ENCODE results near the gene TNFRSF11A. TPM values are rescaled to one million over a fixed set of nuclear protein-coding genes. Genes with fewer than 3 reads are reported as not detected.

TNFRSF11A gene
- total RNA-seq, 1 donor, result under 0.01 TPM

GRCh38 chr18:62285281-62285680, 39.8 kb upstream of the TNFRSF11A start:
- Histone ChIP-seq H4K20me1 (ENCODE audit: insufficient read depth, low read length) (no peaks in the 10 kb centered on the region), H3K27ac (ENCODE audit: low read depth, low read length) (no peak overlapping the region), H3K79me2 (ENCODE audit: insufficient read depth, low read length) (no peaks in the 10 kb centered on the region), H3K4me3 (ENCODE audit: insufficient read depth, low read length) (no peak overlapping the region), H3K36me3 (ENCODE audit: insufficient read depth, low read length) (peaks cover 12% of the 10 kb centered on the region), H3K9me3 (ENCODE audit: low read depth, low read length) (no peaks in the 10 kb centered on the region), H3K27me3 (ENCODE audit: insufficient read depth, low read length) (no peaks in the 10 kb centered on the region), H3K4me2 (ENCODE audit: insufficient read depth, low read length) (no peak overlapping the region), H2AFZ (ENCODE audit: low read length) (no peak overlapping the region), H3K4me1 (ENCODE audit: insufficient read depth, low read length) (peaks cover 25% of the 10 kb centered on the region)
- TF ChIP-seq CTCF (IDR thresholded peaks at IDR 0.05; ENCODE audit: extremely low read depth, low read depth, low read length), result no peak
- DNase-seq (ENCODE audit: insufficient read length, low spot score, missing footprints), result no peak

GRCh38 chr18:62287781-62288664, 37.1 kb upstream of the TNFRSF11A start:
- no peaks in the 10 kb centered on the region for H3K79me2 ChIP-seq (ENCODE audit: insufficient read depth, low read length)
- no peak overlapping the region for H3K4me3 ChIP-seq (ENCODE audit: insufficient read depth, low read length)
- no peak for DNase-seq (ENCODE audit: insufficient read length, low spot score, missing footprints)
- no peak overlapping the region for H2AFZ ChIP-seq (ENCODE audit: low read length)
- TF ChIP-seq CTCF (IDR thresholded peaks at IDR 0.05; ENCODE audit: extremely low read depth, low read depth, low read length), result no peak
- no peaks in the 10 kb centered on the region for H4K20me1 ChIP-seq (ENCODE audit: insufficient read depth, low read length)
- H3K9me3 ChIP-seq (ENCODE audit: low read depth, low read length), result no peaks in the 10 kb centered on the region
- H3K27me3 ChIP-seq (ENCODE audit: insufficient read depth, low read length), result no peaks in the 10 kb centered on the region
- H3K4me2 ChIP-seq (ENCODE audit: insufficient read depth, low read length), result no peak overlapping the region
- H3K4me1 ChIP-seq (ENCODE audit: insufficient read depth, low read length), result peaks cover 2% of the 10 kb centered on the region
- H3K27ac ChIP-seq (ENCODE audit: low read depth, low read length), result no peak overlapping the region
- peaks cover 12% of the 10 kb centered on the region for H3K36me3 ChIP-seq (ENCODE audit: insufficient read depth, low read length)

GRCh38 chr18:62288665-62289008, 36.5 kb upstream of the TNFRSF11A start:
- TF ChIP-seq CTCF (IDR thresholded peaks at IDR 0.05; ENCODE audit: extremely low read depth, low read depth, low read length), result no peak
- Histone ChIP-seq H4K20me1 (ENCODE audit: insufficient read depth, low read length) (no peaks in the 10 kb centered on the region), H3K27ac (ENCODE audit: low read depth, low read length) (no peak overlapping the region), H2AFZ (ENCODE audit: low read length) (no peak overlapping the region), H3K36me3 (ENCODE audit: insufficient read depth, low read length) (peaks cover 12% of the 10 kb centered on the region), H3K27me3 (ENCODE audit: insufficient read depth, low read length) (no peaks in the 10 kb centered on the region), H3K4me2 (ENCODE audit: insufficient read depth, low read length) (no peak overlapping the region), H3K4me1 (ENCODE audit: insufficient read depth, low read length) (no peaks in the 10 kb centered on the region), H3K4me3 (ENCODE audit: insufficient read depth, low read length) (no peak overlapping the region), H3K79me2 (ENCODE audit: insufficient read depth, low read length) (no peaks in the 10 kb centered on the region), H3K9me3 (ENCODE audit: low read depth, low read length) (no peaks in the 10 kb centered on the region)
- DNase-seq (ENCODE audit: insufficient read length, low spot score, missing footprints), result no peak

- Histone ChIP-seq H4K20me1 (ENCODE audit: insufficient read depth, low read length) (no peaks in the 10 kb centered on the region), H3K36me3 (ENCODE audit: insufficient read depth, low read length) (peaks cover 12% of the 10 kb centered on the region), H2AFZ (ENCODE audit: low read length) (no peak overlapping the region), H3K27ac (ENCODE audit: low read depth, low read length) (no peak overlapping the region), H3K79me2 (ENCODE audit: insufficient read depth, low read length) (no peaks in the 10 kb centered on the region), H3K4me2 (ENCODE audit: insufficient read depth, low read length) (no peak overlapping the region), H3K4me1 (ENCODE audit: insufficient read depth, low read length) (no peaks in the 10 kb centered on the region), H3K9me3 (ENCODE audit: low read depth, low read length) (no peaks in the 10 kb centered on the region), H3K4me3 (ENCODE audit: insufficient read depth, low read length) (no peak overlapping the region), H3K27me3 (ENCODE audit: insufficient read depth, low read length) (no peaks in the 10 kb centered on the region)
- DNase-seq (ENCODE audit: insufficient read length, low spot score, missing footprints), result no peak
- TF ChIP-seq CTCF (IDR thresholded peaks at IDR 0.05; ENCODE audit: extremely low read depth, low read depth, low read length), result no peak
Measured at GRCh38 chr18:62289047-62289446, 36.1 kb upstream of the TNFRSF11A start.

Measured in osteoblast (primary cell).